SK-N-SH treated with all-trans-retinoic acid at 6 μM for 48 hours (cell line): ENCODE data around the gene TFAP2B.

Experiments
- BACH2 ChIP-seq: fragments of 250-450 bp; sonication (Bioruptor Pico); IDR thresholded peaks from 2 replicates; pipeline ENCODE4 v1.9.0; 2021; ENCODE audit warnings: mild to moderate bottlenecking, borderline replicate concordance
- CREB5 ChIP-seq: fragments of 250-450 bp; sonication (Bioruptor Pico); IDR thresholded peaks from 2 replicates; pipeline ENCODE4 v1.5.1; 2020; ENCODE audit warnings: low read depth, mild to moderate bottlenecking, moderate library complexity
- CSDC2 ChIP-seq: fragments of 250-450 bp; sonication (Bioruptor Pico); IDR thresholded peaks from 2 replicates; pipeline ENCODE4 v1.5.0; 2020; ENCODE audit warnings: mild to moderate bottlenecking, moderate library complexity
- PATZ1 ChIP-seq: fragments of 250-450 bp; sonication (Bioruptor Pico); IDR thresholded peaks from 2 replicates; pipeline ENCODE4 v1.8.0; 2020; ENCODE audit warnings: mild to moderate bottlenecking, moderate library complexity, borderline replicate concordance
- PPARA ChIP-seq: fragments of 250-450 bp; sonication (Bioruptor Pico); IDR thresholded peaks from 2 replicates; pipeline ENCODE4 v1.5.0; 2020; ENCODE audit warnings: mild to moderate bottlenecking, borderline replicate concordance
- RARB ChIP-seq: fragments of 250-450 bp; sonication (Bioruptor Pico); IDR thresholded peaks from 2 replicates; pipeline ENCODE4 v1.8.0; 2021; ENCODE audit warnings: mild to moderate bottlenecking, moderate library complexity
- TCF4 ChIP-seq: fragments of 250-450 bp; sonication (Bioruptor Pico); IDR thresholded peaks from 2 replicates; pipeline ENCODE4 v1.8.0; 2021; ENCODE audit warnings: mild to moderate bottlenecking, moderate library complexity, borderline replicate concordance
- ZFP30 ChIP-seq: fragments of 450-650 bp; formaldehyde crosslinking; IDR thresholded peaks from 2 replicates; pipeline ENCODE4 v1.5.0; 2022; ENCODE audit warnings: mild to moderate bottlenecking, moderate library complexity
- ZNF70 ChIP-seq: fragments of 450-650 bp; formaldehyde crosslinking; IDR thresholded peaks from 2 replicates; pipeline ENCODE4 v1.5.0; 2020; ENCODE audit warnings: mild to moderate bottlenecking, moderate library complexity
- ZNF8 ChIP-seq: fragments of 450-650 bp; formaldehyde crosslinking; IDR thresholded peaks from 2 replicates; pipeline ENCODE4 v1.5.0; 2020; ENCODE audit warnings: mild to moderate bottlenecking, moderate library complexity

- TF ChIP-seq CREB5 (CRISPR knock-in tag), result no peak
- TF ChIP-seq ZNF70 (CRISPR knock-in tag), result no peak
- TF ChIP-seq PATZ1 (CRISPR knock-in tag), result no peak
- no peak for TF ChIP-seq BACH2 (CRISPR knock-in tag)
- TF ChIP-seq PPARA (CRISPR knock-in tag), result no peak
- no peak for TF ChIP-seq TCF4 (CRISPR knock-in tag)
- TF ChIP-seq ZNF8 (CRISPR knock-in tag), result no peak
- TF ChIP-seq ZFP30 (CRISPR knock-in tag), result no peak
- no peak for TF ChIP-seq CSDC2
- no peak for TF ChIP-seq RARB
Observed at GRCh38 chr6:50840112-50840810, 21.6 kb downstream of the TFAP2B start.
